NB4 (cell line): ENCODE measurements around the gene WARS2.

Experiments
- CTCF ChIP-seq: IDR thresholded peaks from one replicate; pipeline ENCODE4 v1.5.1; 2012; ENCODE audit warnings: low read depth, low read length
- MAX ChIP-seq: IDR thresholded peaks from 2 replicates; pipeline ENCODE4 v1.6.1; 2011; ENCODE audit warnings: low read depth, low read length
- POLR2A ChIP-seq: IDR thresholded peaks from 2 replicates; pipeline ENCODE4 v1.6.1; 2011; ENCODE audit warnings: mild to moderate bottlenecking; ENCODE audit not compliant: insufficient read length; ENCODE audit errors: extremely low read depth

DNA sequence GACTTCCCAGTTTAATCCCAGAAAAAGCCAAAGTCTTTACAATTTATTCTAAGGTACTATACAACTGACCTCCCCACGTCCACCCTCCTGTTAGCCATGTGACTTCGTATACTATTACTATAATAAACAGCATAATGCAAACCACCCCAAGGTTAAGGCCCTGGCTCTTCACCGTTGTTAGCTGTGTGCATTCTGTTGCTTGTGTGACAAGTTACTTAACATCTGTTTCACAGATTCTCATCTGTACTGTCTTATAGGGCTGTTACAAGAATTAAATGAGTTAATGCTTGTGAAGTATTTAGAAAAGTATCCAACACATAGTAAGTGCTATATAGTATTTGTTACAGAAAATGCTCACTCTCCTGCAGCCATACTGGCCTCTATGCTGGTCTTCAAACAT, 15.7 kb downstream of the WARS2 start:
- no peak for TF ChIP-seq CTCF
- no peak for TF ChIP-seq POLR2A
- no peak for TF ChIP-seq MAX
